NCI-H187 treated with DMSO at 0.1 percent for 48 hours (cell line): ENCODE measurements around the gene SARDH.

Experiments
- DNase-seq: peaks from one replicate; lab custom pipeline; 2025; lab: John Stamatoyannopoulos, UW

Gene SARDH

DNA sequence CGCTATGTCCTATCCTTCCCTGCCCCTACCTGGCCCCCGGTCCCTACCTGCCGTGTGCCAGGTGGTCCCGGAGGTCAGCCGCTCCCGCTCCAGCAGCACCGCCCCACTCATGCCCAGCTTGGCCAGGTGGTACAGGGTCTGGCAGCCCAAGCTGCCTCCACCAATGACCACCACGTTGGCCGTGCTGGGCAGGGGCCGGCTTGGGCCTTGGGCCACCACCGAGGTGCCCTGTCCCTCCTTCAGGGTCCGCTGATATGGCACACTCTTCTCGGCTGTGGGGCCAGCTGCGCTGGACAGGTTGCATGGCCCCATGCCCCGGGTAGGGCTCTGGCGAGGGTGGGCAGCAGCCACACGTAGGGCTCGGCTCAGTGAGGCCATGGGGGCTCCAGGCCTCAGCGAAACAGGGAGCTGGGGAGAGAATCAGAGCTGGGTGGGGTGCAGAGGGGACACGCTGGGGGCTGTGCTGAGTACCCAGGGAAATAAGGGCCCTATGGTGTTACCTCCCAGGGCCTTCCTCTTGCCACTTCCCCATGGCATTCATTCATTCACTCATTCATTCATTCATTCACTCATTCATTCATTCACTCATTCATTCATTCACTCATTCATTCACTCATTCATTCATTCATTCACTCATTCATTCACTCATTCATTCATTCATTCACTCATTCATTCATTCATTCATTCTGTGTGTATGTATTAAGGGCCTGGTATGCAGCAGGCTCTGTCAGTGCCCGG is 4.2 kb downstream of the SARDH start:
- no peak for DNase-seq

DNA sequence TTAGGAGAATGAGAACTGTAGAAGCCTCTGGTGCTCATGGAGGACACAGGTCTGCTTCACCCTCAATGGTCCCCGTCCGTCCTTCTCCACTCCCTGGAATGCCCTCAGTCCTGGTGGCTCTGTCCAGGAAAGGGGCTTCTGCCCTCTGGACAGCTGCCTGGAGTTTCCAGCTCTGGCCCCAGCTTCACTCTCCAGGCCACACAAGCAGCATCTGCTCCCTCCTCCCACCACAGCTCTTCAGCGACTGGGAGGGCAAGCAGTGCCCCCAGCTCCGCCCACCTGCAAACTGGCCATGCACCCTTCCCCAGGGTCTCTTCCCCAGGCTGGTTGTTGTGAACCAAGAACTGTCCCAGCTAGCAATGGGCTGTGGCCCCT is 4.7 kb downstream of the SARDH start:
- DNase-seq, result no peak

DNA sequence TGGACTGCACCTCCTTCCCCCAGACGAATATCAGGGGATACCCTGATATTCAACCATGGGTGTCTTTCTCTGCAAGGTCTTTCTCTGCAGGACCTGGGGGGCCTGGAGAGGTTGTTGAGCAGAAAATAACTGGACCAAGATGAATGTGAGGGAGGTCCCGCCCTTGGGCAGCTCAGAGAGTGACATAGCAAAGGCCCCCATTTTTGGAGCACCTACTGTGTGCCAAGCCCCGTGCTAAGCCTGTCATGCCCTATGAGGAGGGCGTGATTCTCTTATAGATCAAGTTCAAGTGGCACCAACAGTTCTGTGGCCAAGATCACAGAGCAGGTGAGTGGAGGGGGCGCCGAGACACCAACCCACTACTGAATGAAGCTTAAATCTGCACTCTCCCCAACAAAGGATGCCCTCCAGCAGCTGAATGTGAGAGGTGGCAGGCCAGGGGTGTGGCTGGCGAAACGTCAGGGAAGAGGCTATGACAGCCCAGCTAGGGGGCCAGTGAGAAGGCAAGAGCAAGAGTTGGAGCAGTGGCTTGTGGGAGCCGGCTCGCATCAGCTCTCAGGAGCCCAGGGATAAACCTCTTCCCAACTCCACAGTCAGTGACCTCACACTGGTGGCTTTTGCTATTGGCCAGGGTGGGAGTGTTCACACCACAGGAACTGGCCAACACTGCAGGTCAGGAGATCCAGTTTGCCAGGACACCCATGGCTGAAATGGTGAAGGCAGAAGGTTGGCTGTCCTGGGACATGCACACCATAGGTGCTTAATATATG is 5.3 kb downstream of the SARDH start:
- no peak for DNase-seq

DNA sequence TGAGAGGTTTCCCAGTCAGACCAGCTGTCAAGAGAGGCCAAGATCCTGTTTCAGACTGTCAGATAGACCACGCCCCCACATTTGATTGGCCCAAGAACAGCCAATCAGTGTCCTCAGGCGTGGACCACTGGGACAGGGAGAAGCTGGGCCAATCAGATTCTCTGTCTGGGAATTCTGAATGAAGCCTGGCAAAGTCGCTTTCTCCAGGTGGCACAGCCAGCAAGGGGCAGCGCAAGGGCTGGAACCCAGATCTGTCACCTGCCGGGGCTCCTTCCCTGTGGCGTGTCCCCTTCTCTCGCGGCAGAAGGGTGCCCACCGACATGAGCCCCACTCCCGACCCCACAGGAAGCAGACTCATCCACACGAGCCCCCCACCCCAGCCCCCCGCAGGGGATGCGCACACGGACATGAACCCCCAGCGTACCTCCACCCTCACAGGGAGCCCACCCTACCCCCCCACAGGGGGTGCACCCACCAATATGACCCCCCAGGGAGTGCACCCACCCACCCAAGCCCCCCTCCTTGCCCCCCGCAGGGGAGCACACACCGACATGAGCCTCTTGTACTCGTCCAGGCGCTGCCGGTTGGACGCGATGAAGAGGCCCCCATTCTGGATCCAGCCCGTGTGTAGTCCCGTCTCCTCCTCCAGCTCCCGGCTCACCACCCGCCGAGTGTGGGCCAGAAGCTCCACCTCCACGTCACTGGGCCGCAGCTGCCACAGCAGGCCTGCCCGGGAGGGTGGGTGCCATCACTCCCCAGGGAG is 6.1 kb downstream of the SARDH start:
- DNase-seq, result peak; percentile 5

DNA sequence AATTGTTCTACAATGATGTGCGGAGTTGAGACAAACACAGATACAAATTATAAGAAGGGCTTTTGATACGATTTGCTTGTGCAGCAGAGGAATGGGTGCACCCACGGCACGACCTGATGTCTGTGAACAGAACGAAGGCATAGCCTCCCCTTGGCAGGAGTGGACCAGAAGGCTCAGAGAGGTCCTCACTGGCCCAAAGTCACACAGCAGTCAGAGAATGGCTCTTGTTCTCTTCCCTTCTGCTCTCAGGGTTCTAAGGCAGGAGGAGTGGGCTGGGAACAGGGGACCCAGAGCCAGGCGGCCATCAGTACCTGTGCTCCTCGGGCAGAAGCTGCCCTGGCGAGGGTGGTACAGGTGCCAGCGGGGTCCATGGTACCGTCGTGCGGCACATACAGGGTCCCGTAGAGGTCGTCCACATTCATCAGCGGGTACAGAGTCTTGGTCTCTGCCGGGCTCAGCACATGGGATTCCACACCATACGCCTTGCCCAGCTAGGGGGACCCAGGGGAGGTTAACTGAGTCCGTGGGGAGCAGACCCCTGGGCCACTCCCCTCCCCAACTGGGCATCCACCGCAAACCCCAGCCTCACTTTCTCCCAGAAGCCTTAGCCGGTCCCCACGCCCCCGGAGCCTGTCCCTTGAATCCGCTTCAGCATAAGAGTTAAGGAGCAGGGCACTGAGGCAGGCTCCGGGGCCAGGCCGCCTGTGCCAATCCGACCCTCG is 7.0 kb downstream of the SARDH start:
- DNase-seq, result no peak

DNA sequence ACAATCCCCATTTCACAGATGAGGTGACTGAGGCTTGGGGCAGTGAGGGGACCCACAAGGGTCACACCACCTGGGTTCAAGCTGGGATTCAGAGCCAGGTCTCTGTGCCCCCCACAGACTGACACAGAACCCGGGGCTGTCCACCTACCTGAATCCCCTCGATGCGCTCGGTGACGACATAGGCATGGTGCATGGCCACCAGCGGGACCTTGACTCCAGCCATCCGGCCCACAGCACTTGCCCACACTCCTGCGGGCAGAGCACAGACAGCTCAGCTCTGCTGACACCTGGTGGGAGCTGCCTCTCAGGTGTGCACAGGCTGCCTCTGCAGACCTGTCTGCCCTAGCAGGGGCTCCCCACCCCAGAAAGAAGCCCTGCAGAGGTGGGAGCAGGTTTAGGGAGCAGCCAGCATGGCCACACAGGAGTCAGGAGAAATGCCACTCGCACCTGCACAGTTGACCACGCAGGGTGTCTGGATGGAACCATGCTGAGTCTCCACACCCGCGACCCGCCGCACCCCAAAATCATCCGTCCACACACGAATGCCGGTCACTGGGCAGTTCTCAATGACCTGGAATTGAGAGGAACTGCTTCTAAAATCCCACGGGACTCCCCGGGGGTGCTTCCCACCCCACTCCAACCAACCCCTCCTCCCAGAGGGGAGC is 8.4 kb downstream of the SARDH start:
- no peak for DNase-seq

DNA sequence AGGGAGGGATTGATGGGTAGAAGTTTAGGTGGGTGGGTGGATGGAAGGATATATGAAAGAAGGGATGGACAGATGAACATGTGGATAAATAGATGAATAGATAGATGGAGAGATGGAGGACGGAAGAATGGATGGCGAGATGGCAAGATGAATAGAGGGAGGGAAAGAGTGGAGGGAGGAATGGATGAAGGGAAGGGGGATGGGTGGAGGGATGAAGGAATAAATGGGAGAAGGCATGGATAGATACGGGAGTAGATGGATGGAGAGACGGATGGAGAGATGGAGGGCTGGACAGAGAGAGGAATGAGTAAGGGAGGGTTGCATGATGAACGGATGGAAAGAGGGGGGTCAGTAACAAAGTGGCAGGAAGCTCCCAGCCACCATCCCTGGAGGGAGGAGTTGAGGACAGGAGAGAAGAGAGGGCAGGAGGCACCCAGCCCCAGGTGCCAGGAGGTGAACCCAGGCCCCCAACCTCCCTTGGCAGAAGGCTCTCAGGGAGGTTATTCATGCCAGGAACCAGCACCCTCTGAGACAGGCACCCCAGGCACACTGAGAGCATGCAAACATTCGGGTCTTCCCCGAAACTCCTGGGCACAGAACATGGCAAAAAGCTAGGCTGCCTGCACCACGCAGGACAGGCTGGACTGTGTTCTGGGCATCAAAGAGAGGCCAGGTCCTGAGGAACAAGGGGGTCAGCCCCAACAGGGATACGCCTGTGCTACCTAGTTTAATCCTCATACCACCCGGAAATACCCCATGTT is 9.1 kb downstream of the SARDH start:
- no peak for DNase-seq

DNA sequence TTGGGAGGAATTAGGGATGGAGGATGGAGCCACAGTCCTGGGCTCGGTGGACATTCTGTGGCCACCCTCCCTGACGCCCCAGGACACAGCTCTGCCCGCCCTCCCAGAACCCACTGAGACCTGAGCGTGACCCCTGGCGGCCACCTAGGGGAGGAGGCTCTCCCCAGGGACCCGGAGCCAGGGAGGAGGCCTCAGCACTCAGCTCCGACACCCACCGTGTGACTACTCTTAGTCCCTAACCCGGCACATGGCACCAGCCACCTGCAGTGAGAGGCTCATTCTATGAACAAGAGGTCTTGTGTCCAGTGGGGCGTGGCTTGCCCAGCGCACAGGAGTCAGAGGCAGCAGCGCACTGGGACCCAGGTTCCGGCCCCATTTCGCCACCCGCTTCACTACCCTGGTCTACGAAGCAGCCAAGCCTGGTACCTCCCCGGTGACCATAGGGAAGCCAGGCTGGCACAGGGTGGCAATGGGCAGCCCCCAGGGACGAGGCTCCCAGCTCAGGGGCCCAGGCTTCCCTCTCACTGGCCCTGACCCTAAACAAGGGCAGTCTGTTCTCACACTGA is 10.2 kb downstream of the SARDH start:
- DNase-seq, result no peak

DNA sequence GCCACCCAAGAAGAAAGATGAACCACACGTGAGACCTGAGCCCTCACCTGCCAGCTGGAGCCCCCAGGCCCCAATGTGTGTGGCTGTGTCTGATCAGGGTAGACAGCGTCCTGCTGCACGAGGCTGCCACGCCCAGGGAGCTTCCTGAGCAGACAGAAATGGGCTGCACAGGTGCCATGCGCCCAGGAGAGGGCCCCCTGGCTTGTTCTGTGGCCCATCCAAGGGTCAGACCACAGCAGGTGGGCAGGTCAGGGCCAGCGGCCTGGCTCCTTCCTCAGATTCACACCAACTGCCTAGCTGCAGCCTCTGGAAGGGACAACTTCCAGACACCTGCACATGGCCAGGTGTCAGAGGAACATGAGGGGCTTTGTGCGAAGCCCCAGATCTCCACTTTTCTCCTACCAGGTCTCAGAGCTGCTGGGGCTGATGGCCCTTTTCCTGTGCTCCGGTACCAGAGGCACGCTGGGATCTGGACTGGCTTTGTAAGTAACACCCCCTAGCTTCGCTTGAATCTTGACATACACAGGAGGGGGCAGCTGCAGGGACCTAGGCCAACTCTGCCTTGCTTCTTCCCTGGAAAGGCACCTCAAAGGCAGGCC is 10.8 kb downstream of the SARDH start:
- DNase-seq, result no peak

DNA sequence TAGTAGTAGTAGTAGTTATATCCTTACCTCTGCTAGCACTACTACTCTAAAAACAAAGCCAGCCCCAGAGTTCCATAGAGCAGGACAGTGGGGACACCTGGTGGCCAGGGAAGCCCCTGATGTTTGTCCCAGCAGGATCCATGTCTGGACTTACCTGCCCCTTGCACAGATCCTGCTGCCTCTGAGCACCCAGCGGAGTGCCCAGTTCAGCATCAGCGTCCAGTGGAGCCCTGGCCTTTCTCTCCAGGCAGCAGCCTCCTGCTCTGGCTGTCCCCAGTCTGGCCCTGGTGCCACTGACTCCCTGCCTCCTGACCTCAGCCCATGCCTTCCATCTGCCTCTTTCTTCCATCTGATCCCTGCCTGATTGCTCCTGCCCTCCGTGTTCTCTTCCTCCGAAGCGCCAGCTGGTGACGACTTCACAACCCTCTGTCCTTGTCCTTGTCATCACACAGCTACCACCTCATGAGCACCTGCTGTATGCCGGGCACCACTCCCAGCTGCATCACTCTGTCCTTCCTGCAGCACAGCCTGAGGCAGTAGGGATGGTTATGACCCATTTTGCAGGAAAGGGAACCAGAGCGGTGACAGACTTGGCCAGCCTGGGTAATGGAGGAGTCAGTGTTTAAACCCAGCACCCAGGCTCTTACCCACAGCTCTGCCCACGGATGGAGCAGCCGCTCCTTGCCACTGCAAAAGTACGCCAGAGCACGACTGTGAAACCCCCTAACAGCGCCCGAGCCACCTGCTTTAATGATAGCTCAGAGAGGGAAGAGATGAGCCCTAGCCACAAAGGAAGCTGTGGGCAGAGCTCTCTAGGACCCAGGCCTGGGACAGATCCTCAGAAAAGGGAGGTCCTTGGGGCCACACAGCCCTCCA is 11.5 kb downstream of the SARDH start:
- no peak for DNase-seq

DNA sequence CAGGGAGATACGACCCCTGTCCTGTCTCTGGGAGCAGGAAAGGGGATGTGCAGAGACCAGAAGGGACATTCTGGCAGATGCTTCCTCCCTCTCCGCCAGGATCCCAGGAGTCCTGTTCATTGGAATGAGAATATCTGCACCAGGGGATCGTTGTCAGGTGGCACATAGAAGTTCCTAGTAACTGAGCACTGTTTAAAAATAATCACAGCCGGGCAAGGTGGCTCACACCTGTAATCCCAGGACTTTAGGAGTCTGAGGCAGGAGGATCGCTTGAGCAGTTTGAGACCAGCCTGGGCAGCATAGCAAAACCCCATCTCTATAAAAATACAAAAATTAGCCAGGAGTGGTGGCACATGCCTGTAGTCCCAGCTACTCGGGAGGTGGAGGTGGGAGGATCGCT is 12.3 kb downstream of the SARDH start:
- DNase-seq, result no peak

DNA sequence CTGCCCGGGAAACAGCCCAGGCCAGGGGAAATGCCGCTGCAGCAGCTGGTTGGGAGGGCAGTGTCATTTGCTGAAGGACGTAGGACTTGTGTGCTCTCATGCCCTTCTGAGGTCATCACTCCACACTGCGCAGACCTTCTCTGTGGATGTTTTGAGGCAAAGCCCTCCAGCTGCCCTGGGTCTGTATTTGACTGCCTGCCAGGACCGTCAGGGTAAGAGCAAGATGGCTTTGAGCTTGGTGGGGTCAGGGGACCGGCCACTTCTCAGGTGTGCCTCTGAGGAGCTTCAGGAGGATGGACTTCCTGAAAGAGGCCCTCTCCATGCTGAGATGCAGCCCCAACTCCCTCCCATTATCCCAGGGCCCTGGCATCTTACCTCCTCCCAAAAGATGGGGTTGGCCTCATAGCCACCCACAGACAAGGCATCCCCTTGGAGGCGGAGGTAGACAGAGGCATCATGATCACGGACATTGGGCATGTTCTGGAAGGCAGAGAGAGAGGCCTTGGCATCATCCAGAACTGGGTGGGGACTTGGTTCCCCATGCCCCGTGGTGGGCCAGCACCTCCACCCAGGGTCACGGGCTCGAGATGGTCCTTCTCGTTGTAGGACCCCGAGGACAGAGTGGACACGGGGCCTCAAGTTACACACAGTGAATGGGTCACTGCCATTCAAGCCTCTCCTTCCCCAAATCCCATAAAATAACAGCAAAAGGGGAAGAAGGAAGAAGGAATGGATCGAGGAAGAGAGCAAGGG is 19.4 kb downstream of the SARDH start:
- no peak for DNase-seq

DNA sequence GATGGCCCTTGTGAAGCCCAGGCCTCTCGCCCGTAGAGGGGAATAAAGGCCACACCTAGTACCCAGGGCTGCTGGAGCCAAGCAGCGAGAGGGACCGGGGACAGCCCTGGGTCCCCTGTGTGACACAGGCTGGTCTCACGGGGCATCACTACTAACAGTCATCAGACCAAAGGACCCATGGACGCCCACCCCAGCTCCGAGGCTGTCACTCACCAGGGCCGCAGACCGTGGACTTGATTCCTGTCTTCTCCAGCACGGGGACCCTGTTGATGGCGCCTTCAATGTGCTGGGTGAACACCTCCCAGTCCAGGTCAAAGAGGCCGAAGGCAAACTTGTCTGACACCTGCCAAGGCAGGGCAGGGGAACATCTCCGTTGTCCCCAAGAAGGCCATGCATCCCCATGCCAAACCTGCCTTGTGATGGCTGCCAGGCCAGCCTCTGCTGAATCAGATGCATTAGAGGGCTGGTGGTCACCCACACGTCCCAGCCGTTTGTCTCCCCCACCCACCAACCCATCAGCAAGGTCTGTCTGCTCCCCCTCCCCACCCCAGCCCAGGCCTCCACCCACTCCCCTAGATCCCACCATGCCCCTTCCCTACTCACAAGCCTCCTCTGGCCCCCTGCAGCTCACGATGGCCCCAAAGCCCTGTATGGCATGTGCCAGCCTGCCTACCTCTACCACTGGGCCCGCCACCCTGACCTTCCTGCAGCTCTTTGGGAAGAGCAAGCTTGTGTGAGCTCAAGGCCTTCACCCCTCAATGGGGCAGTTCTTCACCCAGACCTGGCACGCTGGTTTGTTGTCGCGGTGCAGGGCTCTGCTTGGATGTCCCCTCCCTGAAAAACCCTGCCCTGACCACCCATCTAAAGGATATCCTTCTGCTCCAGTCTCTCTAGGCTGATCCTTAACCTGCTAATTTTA is 20.8 kb downstream of the SARDH start:
- DNase-seq, result no peak

DNA sequence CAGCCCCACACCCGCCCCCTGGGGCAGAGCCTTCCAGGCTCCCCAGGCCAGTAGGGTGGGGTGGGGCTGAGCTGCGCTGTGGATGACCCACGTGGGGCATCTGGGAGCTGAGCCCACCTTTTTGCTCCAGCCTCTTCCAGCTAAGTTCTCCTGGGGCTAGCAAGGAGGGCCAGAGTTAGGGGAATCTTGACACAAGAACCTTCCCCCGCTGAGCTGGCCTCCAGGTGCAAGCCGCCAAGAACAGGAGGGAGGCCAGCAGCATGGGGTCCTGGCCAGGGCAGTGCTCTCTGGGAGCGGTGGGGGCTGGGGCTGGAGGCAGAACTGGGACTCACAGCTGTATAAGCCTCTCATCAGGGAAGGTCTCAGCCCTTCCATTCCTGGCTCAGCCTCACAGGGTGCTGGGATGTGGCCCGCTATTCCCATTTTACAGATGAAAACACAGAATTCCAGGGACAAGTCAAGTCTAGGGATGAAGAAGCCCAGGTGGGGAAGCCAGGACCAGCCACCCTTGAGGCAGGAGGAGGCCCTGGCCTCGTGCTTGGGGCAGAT is 21.5 kb downstream of the SARDH start:
- DNase-seq, result no peak

DNA sequence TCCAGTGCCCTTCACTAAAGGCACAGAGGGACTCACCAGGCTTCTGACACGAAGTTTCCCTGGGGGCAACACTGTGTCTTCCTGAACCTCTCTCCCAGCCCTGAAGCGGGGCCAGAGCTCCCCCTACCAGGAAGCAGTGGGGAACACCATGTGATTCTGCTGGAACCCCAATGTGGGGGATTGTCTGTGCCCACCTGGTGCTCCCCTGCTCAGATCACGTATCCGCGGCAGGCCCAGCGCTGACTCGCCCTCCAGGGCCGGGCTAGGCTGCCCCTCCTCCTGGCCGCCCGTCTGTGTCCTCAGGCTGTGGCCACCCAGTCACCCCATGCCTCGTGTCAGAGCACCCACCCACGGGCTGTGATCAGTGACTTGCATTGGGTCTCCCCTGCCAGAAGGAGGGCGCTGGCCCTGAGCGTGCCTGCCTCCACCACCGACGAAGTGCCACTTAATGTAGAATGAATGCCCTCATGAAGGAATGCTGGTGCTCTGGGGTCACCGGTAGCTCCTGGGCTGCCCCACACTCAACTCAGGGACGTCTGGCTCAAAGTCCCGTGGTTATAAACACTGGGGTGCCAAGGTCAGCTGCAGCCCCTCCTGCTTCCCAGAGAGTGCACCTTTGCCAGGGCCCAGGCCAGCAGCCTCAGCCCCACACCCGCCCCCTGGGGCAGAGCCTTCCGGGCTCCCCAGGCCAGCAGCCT is 22.1 kb downstream of the SARDH start:
- no peak for DNase-seq

DNA sequence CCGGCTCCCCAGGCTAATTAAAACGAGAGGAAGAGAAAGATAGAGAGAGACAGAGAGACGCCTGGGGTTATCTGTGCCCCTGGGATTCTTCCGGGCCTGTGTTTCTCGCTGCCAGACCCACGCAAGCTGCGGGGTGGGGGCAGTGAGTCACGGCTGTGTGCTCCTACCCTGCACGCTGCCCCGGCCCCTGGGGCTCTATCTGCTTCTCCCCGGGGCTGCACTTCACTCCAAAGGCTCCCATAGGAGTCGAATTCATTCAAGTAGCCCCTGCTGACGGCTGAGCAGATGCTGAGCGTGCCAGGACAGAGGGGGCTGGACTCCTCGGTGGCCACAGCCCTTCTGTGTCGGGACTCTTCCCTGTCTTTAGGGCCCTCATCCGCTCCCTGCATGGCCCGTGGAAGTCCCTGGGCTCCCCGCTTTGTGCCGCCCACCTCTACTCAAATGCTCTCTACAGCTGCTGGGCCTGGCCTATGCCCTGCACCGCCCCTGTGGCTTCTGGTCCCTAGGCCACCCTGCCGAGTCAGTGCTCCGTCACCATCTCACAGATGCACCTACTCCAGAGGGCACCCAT is 22.8 kb downstream of the SARDH start:
- DNase-seq, result no peak
